HUES64 (cell line): Measurements from ENCODE around the gene SMYD2.

Experiments
- H3K27ac ChIP-seq: 2 replicates; pipeline ENCODE4 v1.7.0; 2013; ENCODE audit warnings: low read depth, low read length, inconsistent platforms
- H3K27me3 ChIP-seq: 2 replicates; pipeline ENCODE4 v1.6.1; 2013; ENCODE audit warnings: mild to moderate bottlenecking, low read length; ENCODE audit not compliant: insufficient read depth
- H3K36me3 ChIP-seq: 2 replicates; pipeline ENCODE4 v1.6.1; 2013; ENCODE audit warnings: mild to moderate bottlenecking, low read length; ENCODE audit not compliant: insufficient read depth
- H3K4me1 ChIP-seq: 2 replicates; pipeline ENCODE4 v1.6.1; 2013; ENCODE audit warnings: mild to moderate bottlenecking, low read length, moderate library complexity; ENCODE audit not compliant: insufficient read depth
- H3K4me3 ChIP-seq: 2 replicates; pipeline ENCODE4 v1.5.1; 2013; ENCODE audit warnings: mild to moderate bottlenecking, low read length, moderate library complexity
- H3K9ac ChIP-seq: 2 replicates; pipeline ENCODE4 v1.6.1; 2013; ENCODE audit warnings: mild to moderate bottlenecking, low read depth, low read length
- H3K9me3 ChIP-seq: 2 replicates; pipeline ENCODE4 v1.6.1; 2013; ENCODE audit warnings: low read depth, low read length; ENCODE audit not compliant: insufficient read depth
- WGBS: fragments of 150-250, 120-280 bp; methylation state at CpG from one replicate; pipeline ENCODE4 v1.1.7; 2013; ENCODE audit warnings: missing lambda C conversion rate; 5-methylcytosine and 5-hydroxymethylcytosine counted together

SMYD2 gene

GRCh38 chr1:214324896-214325800 is 44.2 kb downstream of the SMYD2 start:
- H3K36me3 ChIP-seq, result no peaks in the 10 kb centered on the region
- no peaks in the 10 kb centered on the region for H3K9me3 ChIP-seq
- WGBS, result 91% methylated on average over 8 of the region's 8 CpGs
- no peak overlapping the region for H3K9ac ChIP-seq
- no peak overlapping the region for H3K4me3 ChIP-seq
- H3K4me1 ChIP-seq, result peaks cover 6% of the 10 kb centered on the region; the same call in 1 of the 2 replicates
- no peak overlapping the region for H3K27ac ChIP-seq
- H3K27me3 ChIP-seq, result no peaks in the 10 kb centered on the region

GRCh38 chr1:214326406-214326805 is 45.4 kb downstream of the SMYD2 start:
- no peaks in the 10 kb centered on the region for H3K36me3 ChIP-seq
- no peaks in the 10 kb centered on the region for H3K27me3 ChIP-seq
- no peak overlapping the region for H3K27ac ChIP-seq
- H3K9me3 ChIP-seq, result no peaks in the 10 kb centered on the region
- no peak overlapping the region for H3K9ac ChIP-seq
- WGBS, result 93% methylated on average over 5 of the region's 5 CpGs
- H3K4me1 ChIP-seq, result peaks cover 4% of the 10 kb centered on the region; the same call in 1 of the 2 replicates
- no peak overlapping the region for H3K4me3 ChIP-seq

GRCh38 chr1:214327514-214327913 is 46.6 kb downstream of the SMYD2 start:
- H3K27me3 ChIP-seq, result no peaks in the 10 kb centered on the region
- H3K4me1 ChIP-seq, result no peaks in the 10 kb centered on the region
- no peaks in the 10 kb centered on the region for H3K9me3 ChIP-seq
- no peak overlapping the region for H3K9ac ChIP-seq
- H3K27ac ChIP-seq, result no peak overlapping the region
- WGBS, result 81% methylated on average over 1 of the region's 1 CpG
- H3K4me3 ChIP-seq, result no peak overlapping the region
- no peaks in the 10 kb centered on the region for H3K36me3 ChIP-seq

- Histone ChIP-seq H3K9me3 (no peaks in the 10 kb centered on the region), H3K27me3 (no peaks in the 10 kb centered on the region), H3K36me3 (no peaks in the 10 kb centered on the region), H3K4me3 (no peak overlapping the region), H3K9ac (no peak overlapping the region), H3K4me1 (peaks cover 5% of the 10 kb centered on the region), H3K27ac (no peak overlapping the region)
- 71% methylated on average over 11 of the region's 11 CpGs for WGBS
Observed at GRCh38 chr1:214328770-214329469, 48.0 kb downstream of the SMYD2 start.

GRCh38 chr1:214329470-214330220 is 48.7 kb downstream of the SMYD2 start:
- no peaks in the 10 kb centered on the region for H3K27me3 ChIP-seq
- no peak overlapping the region for H3K9ac ChIP-seq
- H3K9me3 ChIP-seq, result no peaks in the 10 kb centered on the region
- WGBS, result 92% methylated on average over 20 of the region's 20 CpGs
- peaks cover 7% of the 10 kb centered on the region for H3K4me1 ChIP-seq
- no peak overlapping the region for H3K4me3 ChIP-seq
- no peaks in the 10 kb centered on the region; the same call in 1 of the 2 replicates for H3K36me3 ChIP-seq
- no peak overlapping the region for H3K27ac ChIP-seq

GRCh38 chr1:214330222-214330621 is 49.3 kb downstream of the SMYD2 start:
- Histone ChIP-seq H3K9me3 (no peaks in the 10 kb centered on the region), H3K36me3 (no peaks in the 10 kb centered on the region; the same call in 1 of the 2 replicates), H3K4me1 (peaks cover 8% of the 10 kb centered on the region), H3K9ac (no peak overlapping the region), H3K27ac (no peak overlapping the region), H3K4me3 (no peak overlapping the region), H3K27me3 (no peaks in the 10 kb centered on the region)
- WGBS, result 97% methylated on average over 3 of the region's 3 CpGs

GRCh38 chr1:214330715-214331114 is 49.8 kb downstream of the SMYD2 start:
- no peaks in the 10 kb centered on the region for H3K9me3 ChIP-seq
- H3K36me3 ChIP-seq, result no peaks in the 10 kb centered on the region; the same call in 1 of the 2 replicates
- no peak overlapping the region for H3K9ac ChIP-seq
- H3K4me1 ChIP-seq, result peaks cover 8% of the 10 kb centered on the region
- no peak overlapping the region for H3K4me3 ChIP-seq
- WGBS, result 96% methylated on average over 12 of the region's 12 CpGs
- H3K27me3 ChIP-seq, result no peaks in the 10 kb centered on the region
- no peak overlapping the region for H3K27ac ChIP-seq

- Histone ChIP-seq H3K4me3 (no peak overlapping the region), H3K9me3 (no peaks in the 10 kb centered on the region), H3K27ac (no peak overlapping the region), H3K9ac (no peak overlapping the region), H3K27me3 (no peaks in the 10 kb centered on the region), H3K4me1 (peaks cover 8% of the 10 kb centered on the region), H3K36me3 (no peaks in the 10 kb centered on the region; the same call in 1 of the 2 replicates)
- WGBS, result 84% methylated on average over 1 of the region's 1 CpG
Observed at GRCh38 chr1:214331180-214331579, 50.2 kb downstream of the SMYD2 start.

- Histone ChIP-seq H3K4me1 (peaks cover 8% of the 10 kb centered on the region), H3K36me3 (no peaks in the 10 kb centered on the region; the same call in 1 of the 2 replicates), H3K4me3 (no peak overlapping the region), H3K9ac (no peak overlapping the region), H3K27me3 (no peaks in the 10 kb centered on the region), H3K9me3 (no peaks in the 10 kb centered on the region), H3K27ac (no peak overlapping the region)
- 65% methylated on average over 9 of the region's 9 CpGs for WGBS
Observed at GRCh38 chr1:214331827-214332423, 51.0 kb downstream of the SMYD2 start.

- WGBS, result 84% methylated on average over 6 of the region's 6 CpGs
Observed at GRCh38 chr1:214332946-214333798, 52.2 kb downstream of the SMYD2 start.

More at GRCh38 chr1:214332946-214333798, 52.2 kb downstream of the SMYD2 start:
- H3K9me3 ChIP-seq, result no peaks in the 10 kb centered on the region
- H3K4me3 ChIP-seq, result no peak overlapping the region
- no peaks in the 10 kb centered on the region; the same call in 1 of the 2 replicates for H3K36me3 ChIP-seq
- H3K9ac ChIP-seq, result no peak overlapping the region
- no peak overlapping the region; the same call in 1 of the 2 replicates for H3K27ac ChIP-seq
- H3K4me1 ChIP-seq, result peaks cover 19% of the 10 kb centered on the region
- H3K27me3 ChIP-seq, result no peaks in the 10 kb centered on the region
